WTC11 (cell line): ENCODE results near the gene ADGRL3. TPM values are rescaled to one million over a fixed set of nuclear protein-coding genes. Genes with fewer than 3 reads are reported as not detected.

Source experiments
- ATAC-seq: fragments of 200-7000 bp; cut with Tn5 transposase; 2 replicates; pipeline ENCODE4 v1.10.0; 2021; ENCODE audit warnings: mild to moderate bottlenecking, moderate library complexity
- CTCF ChIA-PET: fragments of 300-600 bp; sonication (Branson Sonifier 250); formaldehyde crosslinking; loops from one replicate; lab custom pipeline; 2021; ENCODE audit warnings: antibody characterized with exemption; lab: Charles Lee
- POLR2A ChIA-PET: fragments of 350-600 bp; sonication (Branson Sonifier 250); formaldehyde crosslinking; loops from one replicate; lab custom pipeline; 2021; ENCODE audit warnings: antibody characterized with exemption; lab: Charles Lee
- DNase-seq: peaks from one replicate; pipeline ENCODE4 v3.0.0; 2021; ENCODE audit warnings: low spot score
- H3K27ac Mint-ChIP-seq: 2 replicates; pipeline ENCODE4 v1.8.0; 2021; ENCODE audit warnings: mixed read lengths
- H3K27me3 Mint-ChIP-seq: 2 replicates; pipeline ENCODE4 v1.8.0; 2021; ENCODE audit warnings: low read depth, mild to moderate bottlenecking, moderate library complexity, mixed read lengths
- H3K36me3 Mint-ChIP-seq: 2 replicates; pipeline ENCODE4 v1.8.0; 2021; ENCODE audit warnings: mixed read lengths
- H3K4me1 Mint-ChIP-seq: 2 replicates; pipeline ENCODE4 v1.8.0; 2022; ENCODE audit warnings: mixed read lengths
- H3K4me3 Mint-ChIP-seq: 2 replicates; pipeline ENCODE4 v1.8.0; 2021; ENCODE audit warnings: mild to moderate bottlenecking, moderate library complexity, mixed read lengths
- H3K9me3 Mint-ChIP-seq: 2 replicates; pipeline ENCODE4 v1.8.0; 2021; ENCODE audit warnings: mixed read lengths
- ELF4 ChIP-seq: sonication (generic); formaldehyde crosslinking; IDR thresholded peaks from 2 replicates; pipeline ENCODE4 v1.8.1; 2022; ENCODE audit warnings: low read depth, mild to moderate bottlenecking, moderate library complexity, missing genetic modification reagents
- EMX1 ChIP-seq: fragments of 250-450 bp; sonication (Bioruptor Pico); IDR thresholded peaks from 2 replicates; pipeline ENCODE4 v1.8.0; 2021; ENCODE audit warnings: mild to moderate bottlenecking
- ERG ChIP-seq: fragments of 250-450 bp; sonication (Bioruptor Pico); IDR thresholded peaks from 2 replicates; pipeline ENCODE4 v1.8.0; 2021; ENCODE audit warnings: mild to moderate bottlenecking
- HMGXB4 ChIP-seq: sonication (generic); formaldehyde crosslinking; IDR thresholded peaks from 2 replicates; pipeline ENCODE4 v1.8.1; 2023; ENCODE audit warnings: mild to moderate bottlenecking, moderate library complexity, missing genetic modification reagents
- IRF2 ChIP-seq: sonication (generic); formaldehyde crosslinking; IDR thresholded peaks from 2 replicates; pipeline ENCODE4 v1.8.0; 2022; ENCODE audit warnings: low read depth, missing genetic modification reagents, borderline replicate concordance
- MYBL2 ChIP-seq: sonication (generic); formaldehyde crosslinking; IDR thresholded peaks from 2 replicates; pipeline ENCODE4 v1.8.1; 2023; ENCODE audit warnings: mild to moderate bottlenecking, moderate library complexity, missing genetic modification reagents
- NFATC4 ChIP-seq: fragments of 250-450 bp; sonication (Bioruptor Pico); IDR thresholded peaks from 2 replicates; pipeline ENCODE4 v1.9.0; 2021; ENCODE audit warnings: mild to moderate bottlenecking
- NR3C1 ChIP-seq: sonication (generic); formaldehyde crosslinking; conservative IDR thresholded peaks from 2 replicates; pipeline ENCODE4 v1.8.1; 2023; ENCODE audit warnings: low read depth, mild to moderate bottlenecking, missing genetic modification reagents
- PRRX2 ChIP-seq: fragments of 250-450 bp; sonication (Bioruptor Pico); IDR thresholded peaks from 2 replicates; pipeline ENCODE4 v1.8.0; 2021; ENCODE audit warnings: mild to moderate bottlenecking
- ZNF396 ChIP-seq: fragments of 250-450 bp; sonication (Bioruptor Pico); IDR thresholded peaks from 2 replicates; pipeline ENCODE4 v1.8.0; 2021; ENCODE audit warnings: mild to moderate bottlenecking, moderate library complexity, borderline replicate concordance
- ZNF416 ChIP-seq: fragments of 250-450 bp; sonication (Bioruptor Pico); IDR thresholded peaks from 2 replicates; pipeline ENCODE4 v1.9.0; 2021; ENCODE audit warnings: mild to moderate bottlenecking, inconsistent platforms
- ZNF425 ChIP-seq: fragments of 250-450 bp; sonication (Bioruptor Pico); conservative IDR thresholded peaks from 2 replicates; pipeline ENCODE4 v1.9.0; 2021; ENCODE audit warnings: mild to moderate bottlenecking
- ZNF671 ChIP-seq: fragments of 250-450 bp; sonication (Bioruptor Pico); IDR thresholded peaks from 2 replicates; pipeline ENCODE4 v1.8.0; 2021; ENCODE audit warnings: mild to moderate bottlenecking
- total RNA-seq: library from RNA; stranded (reverse); gene quantifications from 3 replicates; pipeline ENCODE4 v1.2.3, GENCODE V29; 2021
- TF ChIP-seq, protein P1 (sequence below): fragments of 250-450 bp; sonication (Bioruptor Pico); IDR thresholded peaks from 2 replicates; pipeline ENCODE4 v1.9.0; 2021; ENCODE audit warnings: mild to moderate bottlenecking
- TF ChIP-seq, protein P2 (sequence below): fragments of 250-450 bp; sonication (Bioruptor Pico); IDR thresholded peaks from 2 replicates; pipeline ENCODE4 v1.9.0; 2021; ENCODE audit warnings: mild to moderate bottlenecking, borderline replicate concordance

The ADGRL3 gene
- total RNA-seq, 1 experiment from 2014 or later = 8.7 TPM

DNA sequence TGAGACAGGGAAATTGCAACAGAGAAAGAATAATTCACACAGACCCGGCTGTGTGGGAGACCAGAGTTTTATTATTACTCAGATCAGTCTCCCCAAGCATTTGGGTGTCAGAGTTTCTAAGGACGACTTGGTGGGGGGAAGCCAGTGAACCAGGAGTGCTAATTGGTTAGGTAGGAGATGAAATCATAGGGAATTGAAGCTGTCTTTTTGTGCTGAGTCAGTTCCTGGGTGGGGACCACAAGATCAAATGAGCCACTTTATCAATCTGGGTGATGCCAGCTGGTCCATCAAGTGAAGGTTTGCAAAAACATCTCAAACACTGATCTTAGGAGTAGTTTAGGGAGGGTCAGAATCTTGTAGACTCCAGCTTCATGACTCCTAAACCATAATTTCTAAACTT, 560.7 kb downstream of the ADGRL3 start (continued):
- TF ChIP-seq MYBL2 (CRISPR knock-in tag) = no peak
- TF ChIP-seq ELF4 (CRISPR knock-in tag) = no peak
- TF ChIP-seq ZNF416 (CRISPR knock-in tag) = peak; percentile 6; the same call in 1 of the 2 replicates
- TF ChIP-seq ZNF396 (CRISPR knock-in tag) = no peak
- no peak for TF ChIP-seq IRF2 (CRISPR knock-in tag)
- TF ChIP-seq ZNF425 (CRISPR knock-in tag) = peak; percentile 83; the same call in 1 of the 2 replicates
- TF ChIP-seq ZNF671 (CRISPR knock-in tag) = peak; percentile 66; the same call in 1 of the 2 replicates
- peak; percentile 81; the same call in 1 of the 2 replicates for TF ChIP-seq NFATC4

GRCh38 chr4:61762722-61763627, 562.8 kb downstream of the ADGRL3 start:
- Mint-ChIP-seq H3K9me3 (peaks cover 80% of the 10 kb centered on the region), H3K27me3 (peaks cover 57% of the 10 kb centered on the region)
- CTCF ChIA-PET = no interaction called here
- ATAC-seq = no peak
- no peak for DNase-seq
- TF ChIP-seq ERG (CRISPR knock-in tag) (peak; percentile 92), EMX1 (CRISPR knock-in tag) (peak; percentile 91), ZNF396 (CRISPR knock-in tag) (no peak), ZNF425 (CRISPR knock-in tag) (peak; percentile 90), NFATC4 (peak; percentile 97), NR3C1 (no peak), ZNF671 (CRISPR knock-in tag) (peak; percentile 90), HMGXB4 (no peak), PRRX2 (CRISPR knock-in tag) (peak; percentile 96), ZNF416 (CRISPR knock-in tag) (peak; percentile 88)
- TF ChIP-seq, protein P1, sequence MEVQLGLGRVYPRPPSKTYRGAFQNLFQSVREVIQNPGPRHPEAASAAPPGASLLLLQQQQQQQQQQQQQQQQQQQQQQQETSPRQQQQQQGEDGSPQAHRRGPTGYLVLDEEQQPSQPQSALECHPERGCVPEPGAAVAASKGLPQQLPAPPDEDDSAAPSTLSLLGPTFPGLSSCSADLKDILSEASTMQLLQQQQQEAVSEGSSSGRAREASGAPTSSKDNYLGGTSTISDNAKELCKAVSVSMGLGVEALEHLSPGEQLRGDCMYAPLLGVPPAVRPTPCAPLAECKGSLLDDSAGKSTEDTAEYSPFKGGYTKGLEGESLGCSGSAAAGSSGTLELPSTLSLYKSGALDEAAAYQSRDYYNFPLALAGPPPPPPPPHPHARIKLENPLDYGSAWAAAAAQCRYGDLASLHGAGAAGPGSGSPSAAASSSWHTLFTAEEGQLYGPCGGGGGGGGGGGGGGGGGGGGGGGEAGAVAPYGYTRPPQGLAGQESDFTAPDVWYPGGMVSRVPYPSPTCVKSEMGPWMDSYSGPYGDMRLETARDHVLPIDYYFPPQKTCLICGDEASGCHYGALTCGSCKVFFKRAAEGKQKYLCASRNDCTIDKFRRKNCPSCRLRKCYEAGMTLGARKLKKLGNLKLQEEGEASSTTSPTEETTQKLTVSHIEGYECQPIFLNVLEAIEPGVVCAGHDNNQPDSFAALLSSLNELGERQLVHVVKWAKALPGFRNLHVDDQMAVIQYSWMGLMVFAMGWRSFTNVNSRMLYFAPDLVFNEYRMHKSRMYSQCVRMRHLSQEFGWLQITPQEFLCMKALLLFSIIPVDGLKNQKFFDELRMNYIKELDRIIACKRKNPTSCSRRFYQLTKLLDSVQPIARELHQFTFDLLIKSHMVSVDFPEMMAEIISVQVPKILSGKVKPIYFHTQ = peak; percentile 96
- TF ChIP-seq, protein P2, sequence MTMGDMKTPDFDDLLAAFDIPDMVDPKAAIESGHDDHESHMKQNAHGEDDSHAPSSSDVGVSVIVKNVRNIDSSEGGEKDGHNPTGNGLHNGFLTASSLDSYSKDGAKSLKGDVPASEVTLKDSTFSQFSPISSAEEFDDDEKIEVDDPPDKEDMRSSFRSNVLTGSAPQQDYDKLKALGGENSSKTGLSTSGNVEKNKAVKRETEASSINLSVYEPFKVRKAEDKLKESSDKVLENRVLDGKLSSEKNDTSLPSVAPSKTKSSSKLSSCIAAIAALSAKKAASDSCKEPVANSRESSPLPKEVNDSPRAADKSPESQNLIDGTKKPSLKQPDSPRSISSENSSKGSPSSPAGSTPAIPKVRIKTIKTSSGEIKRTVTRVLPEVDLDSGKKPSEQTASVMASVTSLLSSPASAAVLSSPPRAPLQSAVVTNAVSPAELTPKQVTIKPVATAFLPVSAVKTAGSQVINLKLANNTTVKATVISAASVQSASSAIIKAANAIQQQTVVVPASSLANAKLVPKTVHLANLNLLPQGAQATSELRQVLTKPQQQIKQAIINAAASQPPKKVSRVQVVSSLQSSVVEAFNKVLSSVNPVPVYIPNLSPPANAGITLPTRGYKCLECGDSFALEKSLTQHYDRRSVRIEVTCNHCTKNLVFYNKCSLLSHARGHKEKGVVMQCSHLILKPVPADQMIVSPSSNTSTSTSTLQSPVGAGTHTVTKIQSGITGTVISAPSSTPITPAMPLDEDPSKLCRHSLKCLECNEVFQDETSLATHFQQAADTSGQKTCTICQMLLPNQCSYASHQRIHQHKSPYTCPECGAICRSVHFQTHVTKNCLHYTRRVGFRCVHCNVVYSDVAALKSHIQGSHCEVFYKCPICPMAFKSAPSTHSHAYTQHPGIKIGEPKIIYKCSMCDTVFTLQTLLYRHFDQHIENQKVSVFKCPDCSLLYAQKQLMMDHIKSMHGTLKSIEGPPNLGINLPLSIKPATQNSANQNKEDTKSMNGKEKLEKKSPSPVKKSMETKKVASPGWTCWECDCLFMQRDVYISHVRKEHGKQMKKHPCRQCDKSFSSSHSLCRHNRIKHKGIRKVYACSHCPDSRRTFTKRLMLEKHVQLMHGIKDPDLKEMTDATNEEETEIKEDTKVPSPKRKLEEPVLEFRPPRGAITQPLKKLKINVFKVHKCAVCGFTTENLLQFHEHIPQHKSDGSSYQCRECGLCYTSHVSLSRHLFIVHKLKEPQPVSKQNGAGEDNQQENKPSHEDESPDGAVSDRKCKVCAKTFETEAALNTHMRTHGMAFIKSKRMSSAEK (CRISPR knock-in tag) = peak; percentile 90
- TF ChIP-seq, all 79 proteins: peak for 9
- POLR2A ChIA-PET = no interaction called here
- peaks cover 22% of the 10 kb centered on the region for H3K4me1 Mint-ChIP-seq
- H3K36me3 Mint-ChIP-seq = peaks cover 100% of the 10 kb centered on the region
- H3K4me3 Mint-ChIP-seq = peak overlapping the region; percentile 61
- H3K27ac Mint-ChIP-seq = peak overlapping the region; percentile 75; the same call in 1 of the 2 replicates
